IMR-90 (cell line): Measurements from ENCODE around the gene CHMP4B. TPM values are rescaled to one million over a fixed set of nuclear protein-coding genes. Genes with fewer than 3 reads are reported as not detected.

Experiments used
- ATAC-seq: fragments of 200-7000 bp; cut with Tn5 transposase; 2 replicates; pipeline ENCODE4 v1.9.1; 2020; ENCODE audit warnings: low read depth, mild to moderate bottlenecking, moderate library complexity
- BruUV-seq: library from RNA; stranded (reverse); fragments of 400-500 nt; replicated peaks from 2 replicates; lab custom pipeline; 2021; lab: Mats Ljungman, UMichigan
- CTCF ChIA-PET: fragments of 300-600 bp; formaldehyde crosslinking; extraction: SDS; loops from one replicate; lab custom pipeline; 2021; ENCODE audit warnings: antibody characterized with exemption; lab: Yijun Ruan, JAX
- POLR2A ChIA-PET: fragments of 300-600 bp; sonication (Branson Sonifier 250); formaldehyde crosslinking; loops from one replicate; lab custom pipeline; 2022; ENCODE audit warnings: antibody characterized with exemption; ENCODE audit not compliant: unreplicated experiment; lab: Charles Lee
- DNase-seq: peaks from one replicate; pipeline ENCODE4 v3.0.0; 2013
- H2AFZ ChIP-seq: replicated peaks from 2 replicates; pipeline ENCODE3; 2013; ENCODE audit warnings: low read length, mild to moderate bottlenecking; ENCODE audit not compliant: poor library complexity
- H2AK5ac ChIP-seq: 2 replicates; pipeline ENCODE4 v1.6.1; 2013; ENCODE audit warnings: low read depth, low read length, inconsistent platforms
- H2AK9ac ChIP-seq: replicated peaks from 2 replicates; pipeline ENCODE3; 2013; ENCODE audit warnings: mild to moderate bottlenecking, low read depth, low read length, moderate library complexity; ENCODE audit not compliant: poor library complexity
- H2BK120ac ChIP-seq: 2 replicates; pipeline ENCODE4 v1.6.1; 2013; ENCODE audit warnings: low read depth, low read length, inconsistent platforms
- H2BK15ac ChIP-seq: 3 replicates; pipeline ENCODE4 v1.6.1; 2013; ENCODE audit warnings: low read depth, low read length, inconsistent platforms
- H2BK20ac ChIP-seq: 2 replicates; pipeline ENCODE4 v1.6.1; 2013; ENCODE audit warnings: low read depth, mild to moderate bottlenecking, inconsistent platforms, low read length, moderate library complexity
- H2BK5ac ChIP-seq: 2 replicates; pipeline ENCODE4 v1.6.1; 2013; ENCODE audit warnings: mild to moderate bottlenecking, low read depth, low read length, inconsistent platforms; ENCODE audit not compliant: poor library complexity, severe bottlenecking
- H3K14ac ChIP-seq: replicated peaks from 2 replicates; pipeline ENCODE4 v1.6.1; 2013; ENCODE audit warnings: low read depth, low read length, inconsistent platforms
- H3K18ac ChIP-seq: 2 replicates; pipeline ENCODE4 v1.6.1; 2013; ENCODE audit warnings: low read depth, low read length, control low read depth
- H3K23ac ChIP-seq: 2 replicates; pipeline ENCODE4 v1.6.1; 2013; ENCODE audit warnings: low read depth, low read length, inconsistent platforms
- H3K27ac ChIP-seq: 2 replicates; pipeline ENCODE4 v1.5.1; 2013; ENCODE audit warnings: mild to moderate bottlenecking, control low read depth, low read length; ENCODE audit not compliant: insufficient read depth
- H3K27me3 ChIP-seq: 2 replicates; pipeline ENCODE4 v1.6.1; 2013; ENCODE audit warnings: low read length; ENCODE audit not compliant: control insufficient read depth, insufficient read depth
- H3K36me3 ChIP-seq: 2 replicates; pipeline ENCODE4 v1.6.1; 2013; ENCODE audit warnings: low read length, mixed read lengths; ENCODE audit not compliant: control insufficient read depth, insufficient read depth
- H3K4ac ChIP-seq: 2 replicates; pipeline ENCODE4 v1.6.1; 2013; ENCODE audit warnings: low read depth, low read length, inconsistent platforms
- H3K4me1 ChIP-seq: 2 replicates; pipeline ENCODE4 v1.6.1; 2013; ENCODE audit warnings: low read length, mixed read lengths; ENCODE audit not compliant: control insufficient read depth, insufficient read depth
- H3K4me2 ChIP-seq: 2 replicates; pipeline ENCODE4 v1.6.1; 2013; ENCODE audit warnings: low read depth, mild to moderate bottlenecking, control low read depth, low read length, moderate library complexity
- H3K4me3 ChIP-seq: 2 replicates; pipeline ENCODE4 v1.5.1; 2013; ENCODE audit warnings: low read depth, mild to moderate bottlenecking, control low read depth, low read length, moderate library complexity; ENCODE audit not compliant: insufficient read depth
- H3K56ac ChIP-seq: 2 replicates; pipeline ENCODE4 v1.6.1; 2013; ENCODE audit warnings: low read length, inconsistent platforms; ENCODE audit not compliant: insufficient read depth; ENCODE audit errors: extremely low read depth
- H3K79me1 ChIP-seq, 2 experiments: 2 replicates each; pipeline ENCODE4 v1.6.1; 2013; ENCODE audit warnings: low read length in 2 of 2, inconsistent platforms in 1 of 2, low read depth in 1 of 2
- H3K9ac ChIP-seq: 2 replicates; pipeline ENCODE4 v1.6.1; 2013; ENCODE audit warnings: low read depth, low read length, control low read depth
- H3K9me1 ChIP-seq: 2 replicates; pipeline ENCODE4 v1.6.1; 2013; ENCODE audit warnings: low read length, inconsistent platforms; ENCODE audit not compliant: insufficient read depth
- H3K9me3 ChIP-seq: 2 replicates; pipeline ENCODE4 v1.6.1; 2013; ENCODE audit warnings: low read length; ENCODE audit not compliant: control insufficient read depth, insufficient read depth
- H4K20me1 ChIP-seq: 2 replicates; pipeline ENCODE4 v1.6.1; 2013; ENCODE audit warnings: low read length, inconsistent platforms; ENCODE audit not compliant: insufficient read depth
- H4K5ac ChIP-seq: 2 replicates; pipeline ENCODE4 v1.6.1; 2013; ENCODE audit warnings: mild to moderate bottlenecking, low read depth, low read length, control low read depth
- H4K8ac ChIP-seq, 2 experiments: 2 replicates each; pipeline ENCODE4 v1.6.1; 2013; ENCODE audit warnings: low read depth in 2 of 2, low read length in 2 of 2, control low read depth in 1 of 2, inconsistent platforms in 1 of 2
- H4K91ac ChIP-seq: 2 replicates; pipeline ENCODE4 v1.6.1; 2013; ENCODE audit warnings: low read depth, low read length, inconsistent platforms; ENCODE audit not compliant: insufficient read depth
- FOS ChIP-seq: fragments of 150-350 bp; IDR thresholded peaks from 2 replicates; pipeline ENCODE4 v1.6.1; 2016; ENCODE audit warnings: low read depth, low read length
- WGBS, 2 experiments: methylation state at CpG; one replicate each; pipeline versions ENCODE4 v1.1.5 to v1.1.7; 2013; ENCODE audit warnings: missing lambda C conversion rate in 2 of 2; ENCODE audit not compliant: insufficient read length in 1 of 2; ENCODE audit errors: extremely low coverage in 2 of 2; 5-methylcytosine and 5-hydroxymethylcytosine counted together
- dilution Hi-C: fragments of 300-500 bp; cut with HindIII; formaldehyde crosslinking; loops from one replicate; pipeline ENCODE4 v1.14.3; 2018; ENCODE audit warnings: low sequenced_read_pairs; ENCODE audit not compliant: unreplicated experiment
- in situ Hi-C: fragments of 300-500 bp; cut with MboI; formaldehyde crosslinking; loops from 3 replicates; pipeline ENCODE4 v1.14.3; 2019; ENCODE audit warnings: low sequenced_read_pairs, inconsistent platforms, mixed read lengths
- intact Hi-C: fragments of 100-400 bp; cut with micrococcal nuclease; formaldehyde crosslinking; loops from 2 replicates; pipeline ENCODE4 v1.10.0; 2022
- polyA plus RNA-seq, 3 experiments: library from polyadenylated mRNA; depleted of rRNA; stranded (reverse); fragments of >200 nt; gene quantifications; 2 replicates each; pipeline ENCODE4 v1.2.3, GENCODE V29; 2012; ENCODE audit warnings: low replicate concordance in 1 of 3
- total RNA-seq: library from RNA; depleted of rRNA; stranded (reverse); fragments of >200 nt; gene quantifications from 2 replicates; pipeline ENCODE4 v1.2.3, GENCODE V29; 2012

The CHMP4B gene
- total and polyA plus RNA-seq, 2 of the 4 experiments (the other 2 are of a cell fraction): 30.3 to 94.8 TPM

GRCh38 chr20:33884633-33885032 is 73.5 kb downstream of the CHMP4B start:
- CTCF ChIA-PET: no interaction called here

More at GRCh38 chr20:33884633-33885032, 73.5 kb downstream of the CHMP4B start:
- Histone ChIP-seq H3K14ac (no peak overlapping the region), H2BK5ac (no peak overlapping the region), H3K36me3 (no peaks in the 10 kb centered on the region), H4K5ac (peak overlapping the region; percentile 8; the same call in 1 of the 2 replicates), H3K23ac (no peak overlapping the region), H3K9me1 (peaks cover 8% of the 10 kb centered on the region), H2BK120ac (no peak overlapping the region), H2AFZ (no peak overlapping the region), H2BK20ac (no peak overlapping the region), H3K9ac (no peak overlapping the region), H3K56ac (no peak overlapping the region), H4K20me1 (peaks cover 4% of the 10 kb centered on the region; the same call in 1 of the 2 replicates), H3K4me1 (peaks cover 14% of the 10 kb centered on the region), H3K27me3 (no peaks in the 10 kb centered on the region), H2AK5ac (peak overlapping the region; percentile 13), H4K91ac (peak overlapping the region; percentile 8; the same call in 1 of the 2 replicates), H3K4ac (0 out of 2 replicates have a peak overlapping the region, but pooled peaks have one; percentile 2), H2AK9ac (no peak overlapping the region), H3K18ac (peak overlapping the region; percentile 30), H4K8ac (no peak overlapping the region), H3K4me3 (no peak overlapping the region), H3K79me1 (peaks cover 0 to 3% of the 10 kb centered on the region in 2 experiments; a peak in 1 of 4 replicates), H3K9me3 (peaks cover 1% of the 10 kb centered on the region; the same call in 1 of the 2 replicates), H3K4me2 (no peak overlapping the region), H3K27ac (no peak overlapping the region), H2BK15ac (no peak overlapping the region)
- BruUV-seq: no TSS peak
- ATAC-seq: no peak
- POLR2A ChIA-PET: no interaction called here
- intact Hi-C loops: no loop called here
- 60% methylated on average over 2 of the region's 2 CpGs; no CpG with 5 or more reads in 1 of the 2 experiments for WGBS, 2 experiments
- in situ Hi-C loops: no loop called here
- dilution Hi-C loops: no loop called here
- DNase-seq: no peak
- no peak for TF ChIP-seq FOS
